Endothelial cell of umbilical vein (primary cell): ENCODE measurements around the gene CD47. TPM values are rescaled to one million over a fixed set of nuclear protein-coding genes. Genes with fewer than 3 reads are reported as not detected.
A peak's percentile ranks its signal among the peaks of the same experiment; 100 is the strongest.

Experiments
- BruUV-seq: library from RNA; stranded (reverse); fragments of 400-500 nt; replicated peaks from 2 replicates; lab custom pipeline; 2021; lab: Mats Ljungman, UMichigan
- CTCF ChIA-PET: fragments of 300-600, 350-600 bp; sonication (Branson Sonifier 250); formaldehyde crosslinking; loops from one replicate; lab custom pipeline; 2021; ENCODE audit warnings: antibody characterized with exemption, inconsistent platforms; lab: Charles Lee
- POLR2A ChIA-PET: fragments of 300-600, 350-600 bp; sonication (Branson Sonifier 250); formaldehyde crosslinking; loops from one replicate; lab custom pipeline; 2021; ENCODE audit warnings: antibody characterized with exemption, inconsistent platforms; lab: Charles Lee
- DNase-seq: peaks from one replicate; pipeline ENCODE4 v3.0.0-alpha.2; 2011; ENCODE audit warnings: low read depth, low spot score
- FAIRE-seq: peaks from 2 replicates; lab custom pipeline; 2011; peaks lifted over from hg19 to GRCh38; lab: Jason Lieb, UNC
- H2AFZ ChIP-seq: 2 replicates; pipeline ENCODE4 v1.6.0; 2012; ENCODE audit warnings: low read depth, low read length, control low read depth, inconsistent platforms
- H3K27ac ChIP-seq: 2 replicates; pipeline ENCODE4 v1.5.1; 2011; ENCODE audit warnings: low read depth, mild to moderate bottlenecking, control low read depth, low read length, moderate library complexity; ENCODE audit not compliant: insufficient read depth
- H3K27me3 ChIP-seq, 2 experiments: 2 replicates each; pipeline versions ENCODE4 v1.6.0 to v1.6.1; 2011; ENCODE audit warnings: low read length in 2 of 2, mixed read lengths in 1 of 2; ENCODE audit not compliant: control insufficient read depth in 2 of 2, insufficient read depth in 2 of 2
- H3K36me3 ChIP-seq, 2 experiments: 2 replicates in 1 of 2; 3 replicates in 1 of 2; pipeline ENCODE4 v1.5.1; 2011; ENCODE audit warnings: low read length in 2 of 2, mild to moderate bottlenecking in 1 of 2, moderate library complexity in 1 of 2; ENCODE audit not compliant: control insufficient read depth in 2 of 2, insufficient read depth in 2 of 2; ENCODE audit errors: extremely low read depth in 1 of 2
- H3K4me1 ChIP-seq: 3 replicates; pipeline ENCODE4 v1.5.1; 2011; ENCODE audit warnings: mild to moderate bottlenecking, low read length; ENCODE audit not compliant: control insufficient read depth, insufficient read depth; ENCODE audit errors: extremely low read depth
- H3K4me2 ChIP-seq: 2 replicates; pipeline ENCODE4 v1.6.1; 2011; ENCODE audit warnings: low read length, control low read depth, mixed read lengths; ENCODE audit not compliant: insufficient read depth
- H3K4me3 ChIP-seq, 3 experiments: fragments of 200-600 bp in 1 of 3; sonication (generic), shearing (Covaris generic) in 1 of 3; replicated peaks in 1 of 3; 2 replicates each; pipeline ENCODE4 v1.5.1; 2011 to 2016; ENCODE audit warnings: control low read depth in 3 of 3, low read length in 3 of 3, mild to moderate bottlenecking in 2 of 3, inconsistent platforms in 1 of 3, low read depth in 1 of 3, moderate library complexity in 1 of 3; ENCODE audit not compliant: insufficient read depth in 1 of 3
- H3K79me2 ChIP-seq: 2 replicates; pipeline ENCODE4 v1.6.0; 2012; ENCODE audit warnings: low read length, inconsistent platforms; ENCODE audit not compliant: control insufficient read depth, insufficient read depth
- H3K9ac ChIP-seq: replicated peaks from 2 replicates; pipeline ENCODE3; 2011; ENCODE audit warnings: low read length, control low read depth; ENCODE audit not compliant: insufficient read depth; ENCODE audit errors: extremely low read depth
- H3K9me1 ChIP-seq: replicated peaks from 3 replicates; pipeline ENCODE4 v1.6.0; 2011; ENCODE audit warnings: mild to moderate bottlenecking, low read length; ENCODE audit not compliant: control insufficient read depth, insufficient read depth; ENCODE audit errors: extremely low read depth
- H3K9me3 ChIP-seq: replicated peaks from 2 replicates; pipeline ENCODE4 v1.5.1; 2012; ENCODE audit warnings: low read length, inconsistent platforms; ENCODE audit not compliant: control insufficient read depth, insufficient read depth
- H4K20me1 ChIP-seq: replicated peaks from 2 replicates; pipeline ENCODE3; 2011; ENCODE audit warnings: mild to moderate bottlenecking, low read length; ENCODE audit not compliant: control insufficient read depth, insufficient read depth; ENCODE audit errors: extremely low read depth
- MAX ChIP-seq: IDR thresholded peaks from 2 replicates; pipeline ENCODE4 v1.6.1; 2011; ENCODE audit not compliant: insufficient read depth, insufficient read length
- MYC ChIP-seq: IDR thresholded peaks from one replicate; pipeline ENCODE4 v1.6.1; 2011; ENCODE audit warnings: mild to moderate bottlenecking, low read depth, low read length
- dilution Hi-C: fragments of 300-500 bp; cut with MboI; formaldehyde crosslinking; loops from one replicate; pipeline ENCODE4 v1.15.0; 2019; ENCODE audit warnings: low sequenced_read_pairs; ENCODE audit not compliant: extremely low pct_ligation_motif_present
- intact Hi-C: fragments of 100-400 bp; cut with micrococcal nuclease; formaldehyde crosslinking; loops from one replicate; pipeline ENCODE4 v1.10.0; 2022
- polyA plus RNA-seq, 4 experiments: library from polyadenylated mRNA; depleted of rRNA in 3 of 4; stranded (reverse) in 3 of 4; unstranded in 1 of 4; fragments of >200 nt; gene quantifications; 2 replicates each; pipeline versions ENCODE4 v1.2.1 to v1.2.3, GENCODE V29; 2011 to 2012; ENCODE audit warnings: missing spikeins in 1 of 4
- total RNA-seq: library from RNA; stranded (reverse); gene quantifications from 2 replicates; pipeline ENCODE4 v1.2.3, GENCODE V29; 2021

CD47 gene
- total and polyA plus RNA-seq, 2 donors (not counting 3 experiments of a cell fraction or from before 2014, with no cell fraction given) = 29.3 to 32.2 TPM

- ChIA-PET POLR2A (no interaction called here), CTCF (interaction anchor here (1.1 to 1.5 kb wide), 3 partner anchors 152 to 387 kb away, joined by 3 to 9 read pairs (median 8); no protein-coding TSS in a partner anchor)
- peak; percentile 60 for DNase-seq
- H2AFZ ChIP-seq = peak overlapping the region; percentile 82
- H3K4me3 ChIP-seq = peak overlapping the region; percentile 82 to 93 (median 90)
- no peaks in the 10 kb centered on the region for H3K9me3 ChIP-seq
- no peaks in the 10 kb centered on the region for H3K36me3 ChIP-seq
- peak overlapping the region; percentile 51 for H3K27ac ChIP-seq
- dilution Hi-C loops = no loop called here
- FAIRE-seq = peak; percentile 57
- TSS peak; percentile 32 for BruUV-seq
- peaks cover 12% of the 10 kb centered on the region for H3K4me1 ChIP-seq
- no peaks in the 10 kb centered on the region for H4K20me1 ChIP-seq
- peak overlapping the region; percentile 100 for H3K4me2 ChIP-seq
- H3K79me2 ChIP-seq = peaks cover 25% of the 10 kb centered on the region
- TF ChIP-seq MAX = no peak
- H3K9me1 ChIP-seq = no peaks in the 10 kb centered on the region
- intact Hi-C loops = loop anchor here (1.0 to 5.0 kb wide), 6 partner anchors 55 to 387 kb away; no protein-coding TSS in a partner anchor
- H3K27me3 ChIP-seq = peaks cover 0 to 6% of the 10 kb centered on the region in 2 experiments
- H3K9ac ChIP-seq = peak overlapping the region; percentile 75
Measured at GRCh38 chr3:108090049-108090700, 656 bp downstream of the CD47 start.

- peak overlapping the region; percentile 75 for H3K9ac ChIP-seq
- intact Hi-C loops = no loop called here
- dilution Hi-C loops = no loop called here
- POLR2A ChIA-PET = no interaction called here
- H3K9me3 ChIP-seq = no peaks in the 10 kb centered on the region
- no TSS peak for BruUV-seq
- peak overlapping the region; percentile 2 for H3K27ac ChIP-seq
- TF ChIP-seq MYC = no peak
- no peaks in the 10 kb centered on the region for H4K20me1 ChIP-seq
- DNase-seq = peak; percentile 38
- peaks cover 0 to 6% of the 10 kb centered on the region in 2 experiments for H3K27me3 ChIP-seq
- FAIRE-seq = peak; percentile 68
- CTCF ChIA-PET = interaction anchor here (1.1 to 1.5 kb wide), 3 partner anchors 152 to 388 kb away, joined by 3 to 9 read pairs (median 8); no protein-coding TSS in a partner anchor
- H3K36me3 ChIP-seq = no peaks in the 10 kb centered on the region
- no peaks in the 10 kb centered on the region for H3K9me1 ChIP-seq
- peak overlapping the region; percentile 100 for H3K4me2 ChIP-seq
- peaks cover 12% of the 10 kb centered on the region for H3K4me1 ChIP-seq
- peaks cover 29% of the 10 kb centered on the region for H3K79me2 ChIP-seq
- peak overlapping the region; percentile 82 to 93 (median 90) for H3K4me3 ChIP-seq
- peak overlapping the region; percentile 82 for H2AFZ ChIP-seq
Measured at GRCh38 chr3:108089579-108089978, 1.3 kb downstream of the CD47 start.
